ENCODE data around the gene SMIM20. TPM values are rescaled to one million over a fixed set of nuclear protein-coding genes. Genes with fewer than 3 reads are reported as not detected.
A peak's percentile ranks its signal among the peaks of the same experiment; 100 is the strongest.
"Not testable (repeated sequence)": the region's sequence is repeated elsewhere in the genome, so short reads cannot be mapped to it uniquely, and the experiment has no call there.

Gene SMIM20
- total RNA-seq: 10 to 100 TPM; 25.4 to 36.8 (median 28.6) TPM
- polyA plus RNA-seq: 10 to 100 TPM; 38.5 to 46.9 TPM
- long read RNA-seq, donor 1, transcript SMIM20-201 (3 exons, 935 nt): major isoform, 27 of 27 reads
- long read RNA-seq, donor 1, partial matches to known transcripts: 0 of 27 reads
- long read RNA-seq, donor 1, other reads (novel, unspliced or antisense): 0 of 27 reads
- long read RNA-seq, donor 2, transcript SMIM20-201 (3 exons, 935 nt): major isoform, 41 of 41 reads
- long read RNA-seq, donor 2, partial matches to known transcripts: 0 of 41 reads
- long read RNA-seq, donor 2, other reads (novel, unspliced or antisense): 0 of 41 reads
- long read RNA-seq, donor 3, transcript SMIM20-201 (3 exons, 935 nt): major isoform, 27 of 29 reads
- long read RNA-seq, donor 3, partial matches to known transcripts: 0 of 29 reads
- long read RNA-seq, donor 3, other reads (novel, unspliced or antisense): 2 of 29 reads

- Histone ChIP-seq H3K36me3 (no peaks in the 10 kb centered on the region), H3K9me3 (no peaks in the 10 kb centered on the region), H3K4me3 (peak within 1 kb of the TSS; percentile 89), H3K27me3 (no peaks in the 10 kb centered on the region), H3K27ac (peak within 1 kb of the TSS; percentile 57 to 82), H3K4me1 (ENCODE audit: insufficient read depth) (peaks cover 2% of the 10 kb centered on the region)
- TF ChIP-seq POLR2A (IDR thresholded peaks at IDR 0.05) (peak; percentile 60), EP300 (IDR thresholded peaks at IDR 0.05) (peak; percentile 21), CTCF (IDR thresholded peaks at IDR 0.05) (no peak)
- intact Hi-C loops (cut with DNase I): no loop called here
- peak; percentile 91 to 95 (median 94) for DNase-seq
- 1% methylated on average over 51 to 57 of the region's 57 CpGs for WGBS, 3 donors
These were observed at the start of gene SMIM20 for GRCh38 chr4:25913851-25914669. TSS of gene SMIM20 (plus strand) at chr4:25914220. CDS start at chr4:25914314, 94 bp downstream.

- Histone ChIP-seq H3K4me3 (no peak overlapping the region), H3K4me1 (ENCODE audit: insufficient read depth) (no peaks in the 10 kb centered on the region), H3K27me3 (no peaks in the 10 kb centered on the region), H3K9me3 (no peaks in the 10 kb centered on the region), H3K36me3 (no peaks in the 10 kb centered on the region), H3K27ac (no peak overlapping the region)
- intact Hi-C loops (cut with DNase I): loop anchor here in 1 of 4 donors (5.0 kb wide), 1 partner anchor 1097 kb away; no protein-coding TSS in a partner anchor
- WGBS, 3 donors: 73 to 77% (median 75%) methylated on average over 4 of the region's 4 CpGs
- TF ChIP-seq EP300 (IDR thresholded peaks at IDR 0.05) (no peak), CTCF (IDR thresholded peaks at IDR 0.05) (no peak), POLR2A (IDR thresholded peaks at IDR 0.05) (no peak)
- no peak for DNase-seq
These were observed 48.4 kb upstream of the SMIM20 start for GRCh38 chr4:25865586-25865985.

GRCh38 chr4:25866401-25866800, 47.6 kb upstream of the SMIM20 start:
- not testable (repeated sequence) for H3K36me3 ChIP-seq; H3K27me3 ChIP-seq; H3K27ac ChIP-seq; H3K4me3 ChIP-seq; H3K9me3 ChIP-seq; DNase-seq; H3K4me1 ChIP-seq (ENCODE audit: insufficient read depth)
- intact Hi-C loops (cut with DNase I): loop anchor here in 1 of 4 donors (5.0 kb wide), 1 partner anchor 1096 kb away; no protein-coding TSS in a partner anchor
- WGBS, 3 donors: 67 to 72% (median 68%) methylated on average over 4 of the region's 4 CpGs

GRCh38 chr4:25867781-25868294, 46.2 kb upstream of the SMIM20 start:
- no peak for DNase-seq
- WGBS, 3 donors: 72 to 79% (median 72%) methylated on average over 6 of the region's 6 CpGs
- intact Hi-C loops (cut with DNase I): loop anchor here in 1 of 4 donors (5.0 kb wide), 1 partner anchor 1094 kb away; no protein-coding TSS in a partner anchor

More at GRCh38 chr4:25867781-25868294, 46.2 kb upstream of the SMIM20 start:
- no peak overlapping the region for H3K27ac ChIP-seq
- TF ChIP-seq POLR2A (IDR thresholded peaks at IDR 0.05): no peak
- TF ChIP-seq EP300 (IDR thresholded peaks at IDR 0.05): no peak
- TF ChIP-seq CTCF (IDR thresholded peaks at IDR 0.05): no peak
- no peaks in the 10 kb centered on the region for H3K27me3 ChIP-seq
- H3K4me1 ChIP-seq (ENCODE audit: insufficient read depth): no peaks in the 10 kb centered on the region
- no peak overlapping the region for H3K4me3 ChIP-seq
- H3K36me3 ChIP-seq: no peaks in the 10 kb centered on the region
- no peaks in the 10 kb centered on the region for H3K9me3 ChIP-seq

Data from ovary (tissue), 10 donors.